ENCODE data around the gene KY.

DNA sequence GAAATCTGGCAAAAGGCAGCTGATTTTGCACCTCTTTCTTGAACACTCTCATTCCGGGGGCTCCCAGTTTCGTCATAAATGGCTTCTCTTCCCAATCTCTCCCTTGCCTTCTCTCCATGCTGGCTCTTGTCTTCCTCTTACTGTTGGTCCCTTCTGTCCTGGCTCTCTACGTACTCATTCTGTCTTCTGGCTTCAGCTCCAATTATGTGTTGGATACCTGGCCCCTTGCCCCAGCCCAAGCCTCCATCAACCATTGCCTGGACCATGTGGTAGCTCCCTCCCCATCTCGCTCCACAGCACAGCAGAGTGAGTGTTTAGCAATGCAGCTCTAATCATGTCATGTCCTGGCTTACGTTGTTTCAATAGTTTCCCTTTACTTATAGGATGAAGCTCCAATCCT lies 21.7 kb upstream of the KY start:
- TF ChIP-seq, protein P1, sequence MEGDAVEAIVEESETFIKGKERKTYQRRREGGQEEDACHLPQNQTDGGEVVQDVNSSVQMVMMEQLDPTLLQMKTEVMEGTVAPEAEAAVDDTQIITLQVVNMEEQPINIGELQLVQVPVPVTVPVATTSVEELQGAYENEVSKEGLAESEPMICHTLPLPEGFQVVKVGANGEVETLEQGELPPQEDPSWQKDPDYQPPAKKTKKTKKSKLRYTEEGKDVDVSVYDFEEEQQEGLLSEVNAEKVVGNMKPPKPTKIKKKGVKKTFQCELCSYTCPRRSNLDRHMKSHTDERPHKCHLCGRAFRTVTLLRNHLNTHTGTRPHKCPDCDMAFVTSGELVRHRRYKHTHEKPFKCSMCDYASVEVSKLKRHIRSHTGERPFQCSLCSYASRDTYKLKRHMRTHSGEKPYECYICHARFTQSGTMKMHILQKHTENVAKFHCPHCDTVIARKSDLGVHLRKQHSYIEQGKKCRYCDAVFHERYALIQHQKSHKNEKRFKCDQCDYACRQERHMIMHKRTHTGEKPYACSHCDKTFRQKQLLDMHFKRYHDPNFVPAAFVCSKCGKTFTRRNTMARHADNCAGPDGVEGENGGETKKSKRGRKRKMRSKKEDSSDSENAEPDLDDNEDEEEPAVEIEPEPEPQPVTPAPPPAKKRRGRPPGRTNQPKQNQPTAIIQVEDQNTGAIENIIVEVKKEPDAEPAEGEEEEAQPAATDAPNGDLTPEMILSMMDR (conservative IDR thresholded peaks at IDR 0.05 in 1 of 2, IDR thresholded peaks at IDR 0.05 in 1 of 2; ENCODE audit: low read depth in 1 of 2, low read length in 2 of 2) = no peak
- TF ChIP-seq EZH2 (IDR thresholded peaks at IDR 0.05; ENCODE audit: low read length, missing control alignments) = no peak

Measured in fibroblast of lung (primary cell).